GM23248 (cell line): ENCODE results near the gene MAF.

Experiments
- EZH2 ChIP-seq: fragments of 200-600 bp; sonication (generic); IDR thresholded peaks from 2 replicates; pipeline ENCODE4 v1.6.1; 2018; ENCODE audit warnings: antibody characterized with exemption, mild to moderate bottlenecking; ENCODE audit not compliant: insufficient read depth, poor library complexity, severe bottlenecking
- EZH2phosphoT487 ChIP-seq: fragments of 200-600 bp; sonication (generic); IDR thresholded peaks from 2 replicates; pipeline ENCODE4 v1.6.1; 2018; ENCODE audit warnings: antibody characterized with exemption, moderate library complexity, mild to moderate bottlenecking, low read depth; ENCODE audit not compliant: insufficient read depth

- TF ChIP-seq EZH2 (no peak), EZH2phosphoT487 (no peak)
Observed at GRCh38 chr16:79613009-79613408, 12.5 kb upstream of the MAF start.
